SK-N-SH treated with all-trans-retinoic acid at 6 μM for 48 hours (cell line): ENCODE data around the gene LYRM9.

Source experiments
- ATAC-seq: fragments of 200-7000 bp; cut with Tn5 transposase; 3 replicates; pipeline ENCODE4 v1.9.1; 2020; ENCODE audit warnings: mild to moderate bottlenecking, moderate library complexity
- BACH2 ChIP-seq: fragments of 250-450 bp; sonication (Bioruptor Pico); IDR thresholded peaks from 2 replicates; pipeline ENCODE4 v1.9.0; 2021; ENCODE audit warnings: mild to moderate bottlenecking, borderline replicate concordance
- CSDC2 ChIP-seq: fragments of 250-450 bp; sonication (Bioruptor Pico); IDR thresholded peaks from 2 replicates; pipeline ENCODE4 v1.5.0; 2020; ENCODE audit warnings: mild to moderate bottlenecking, moderate library complexity
- ISL1 ChIP-seq: fragments of 250-450 bp; sonication (Bioruptor Pico); IDR thresholded peaks from 2 replicates; pipeline ENCODE4 v2.1.2; 2022; ENCODE audit warnings: mild to moderate bottlenecking, moderate library complexity
- OSR1 ChIP-seq: fragments of 250-450 bp; sonication (Bioruptor Pico); IDR thresholded peaks from 2 replicates; pipeline ENCODE4 v1.8.0; 2022; ENCODE audit warnings: moderate library complexity, mild to moderate bottlenecking, inconsistent platforms
- PPARA ChIP-seq: fragments of 250-450 bp; sonication (Bioruptor Pico); IDR thresholded peaks from 2 replicates; pipeline ENCODE4 v1.5.0; 2020; ENCODE audit warnings: mild to moderate bottlenecking, borderline replicate concordance
- SNAI2 ChIP-seq: fragments of 250-450 bp; sonication (Bioruptor Pico); IDR thresholded peaks from 2 replicates; pipeline ENCODE4 v1.5.0; 2020; ENCODE audit warnings: mild to moderate bottlenecking, moderate library complexity
- TCF4 ChIP-seq: fragments of 250-450 bp; sonication (Bioruptor Pico); IDR thresholded peaks from 2 replicates; pipeline ENCODE4 v1.8.0; 2021; ENCODE audit warnings: mild to moderate bottlenecking, moderate library complexity, borderline replicate concordance
- ZC3H10 ChIP-seq: fragments of 250-450 bp; sonication (Bioruptor Pico); IDR thresholded peaks from 2 replicates; pipeline ENCODE4 v1.5.1; 2021; ENCODE audit warnings: mild to moderate bottlenecking, moderate library complexity
- ZFP3 ChIP-seq: fragments of 250-450 bp; sonication (Bioruptor Pico); IDR thresholded peaks from 2 replicates; pipeline ENCODE4 v1.5.0; 2020; ENCODE audit warnings: mild to moderate bottlenecking, moderate library complexity
- ZFP30 ChIP-seq: fragments of 450-650 bp; formaldehyde crosslinking; IDR thresholded peaks from 2 replicates; pipeline ENCODE4 v1.5.0; 2022; ENCODE audit warnings: mild to moderate bottlenecking, moderate library complexity
- ZNF565 ChIP-seq: fragments of 450-650 bp; formaldehyde crosslinking; conservative IDR thresholded peaks from 2 replicates; pipeline ENCODE4 v1.5.0; 2020; ENCODE audit warnings: low read depth, mild to moderate bottlenecking, moderate library complexity
- ZNF8 ChIP-seq: fragments of 450-650 bp; formaldehyde crosslinking; IDR thresholded peaks from 2 replicates; pipeline ENCODE4 v1.5.0; 2020; ENCODE audit warnings: mild to moderate bottlenecking, moderate library complexity
- TF ChIP-seq, protein P1 (sequence below): fragments of 250-450 bp; sonication (Bioruptor Pico); IDR thresholded peaks from 2 replicates; pipeline ENCODE4 v1.5.0; 2020; ENCODE audit warnings: mild to moderate bottlenecking, moderate library complexity
- TF ChIP-seq, protein P2 (sequence below): fragments of 250-450 bp; sonication (Bioruptor Pico); IDR thresholded peaks from 2 replicates; pipeline ENCODE4 v1.8.0; 2020; ENCODE audit warnings: mild to moderate bottlenecking, moderate library complexity, borderline replicate concordance
- TF ChIP-seq, protein P3 (sequence below): fragments of 250-450 bp; sonication (Bioruptor Pico); IDR thresholded peaks from 2 replicates; pipeline ENCODE4 v1.5.1; 2021; ENCODE audit warnings: mild to moderate bottlenecking, moderate library complexity
- TF ChIP-seq, protein P4 (sequence below): fragments of 250-450 bp; sonication (Bioruptor Pico); IDR thresholded peaks from 2 replicates; pipeline ENCODE4 v1.8.0; 2021; ENCODE audit warnings: low read depth, mild to moderate bottlenecking, moderate library complexity, borderline replicate concordance
- TF ChIP-seq, protein P5 (sequence below): fragments of 250-450 bp; sonication (Bioruptor Pico); IDR thresholded peaks from 2 replicates; pipeline ENCODE4 v1.5.1; 2020; ENCODE audit warnings: low read depth, mild to moderate bottlenecking, moderate library complexity

The LYRM9 gene

DNA sequence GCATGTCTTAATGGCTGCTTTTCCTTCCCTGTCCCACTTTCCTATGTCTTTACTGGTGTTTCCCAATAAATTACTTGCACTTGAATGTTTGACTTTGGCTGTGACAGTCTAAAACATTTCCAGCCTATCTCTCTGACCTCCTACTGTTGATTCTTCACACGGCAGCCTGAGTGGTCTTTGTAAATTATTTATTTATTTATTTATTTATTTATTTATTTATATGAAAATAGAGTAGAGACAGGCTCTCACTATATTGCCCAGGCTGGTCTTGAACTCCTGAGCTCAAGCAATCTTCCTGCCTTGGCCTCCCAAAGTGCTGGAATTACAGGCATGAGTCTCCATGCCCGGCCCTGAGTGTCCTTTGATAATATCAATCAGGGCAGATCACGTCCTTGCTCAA lies 28.4 kb upstream of the LYRM9 start (continued):
- TF ChIP-seq, protein P1, sequence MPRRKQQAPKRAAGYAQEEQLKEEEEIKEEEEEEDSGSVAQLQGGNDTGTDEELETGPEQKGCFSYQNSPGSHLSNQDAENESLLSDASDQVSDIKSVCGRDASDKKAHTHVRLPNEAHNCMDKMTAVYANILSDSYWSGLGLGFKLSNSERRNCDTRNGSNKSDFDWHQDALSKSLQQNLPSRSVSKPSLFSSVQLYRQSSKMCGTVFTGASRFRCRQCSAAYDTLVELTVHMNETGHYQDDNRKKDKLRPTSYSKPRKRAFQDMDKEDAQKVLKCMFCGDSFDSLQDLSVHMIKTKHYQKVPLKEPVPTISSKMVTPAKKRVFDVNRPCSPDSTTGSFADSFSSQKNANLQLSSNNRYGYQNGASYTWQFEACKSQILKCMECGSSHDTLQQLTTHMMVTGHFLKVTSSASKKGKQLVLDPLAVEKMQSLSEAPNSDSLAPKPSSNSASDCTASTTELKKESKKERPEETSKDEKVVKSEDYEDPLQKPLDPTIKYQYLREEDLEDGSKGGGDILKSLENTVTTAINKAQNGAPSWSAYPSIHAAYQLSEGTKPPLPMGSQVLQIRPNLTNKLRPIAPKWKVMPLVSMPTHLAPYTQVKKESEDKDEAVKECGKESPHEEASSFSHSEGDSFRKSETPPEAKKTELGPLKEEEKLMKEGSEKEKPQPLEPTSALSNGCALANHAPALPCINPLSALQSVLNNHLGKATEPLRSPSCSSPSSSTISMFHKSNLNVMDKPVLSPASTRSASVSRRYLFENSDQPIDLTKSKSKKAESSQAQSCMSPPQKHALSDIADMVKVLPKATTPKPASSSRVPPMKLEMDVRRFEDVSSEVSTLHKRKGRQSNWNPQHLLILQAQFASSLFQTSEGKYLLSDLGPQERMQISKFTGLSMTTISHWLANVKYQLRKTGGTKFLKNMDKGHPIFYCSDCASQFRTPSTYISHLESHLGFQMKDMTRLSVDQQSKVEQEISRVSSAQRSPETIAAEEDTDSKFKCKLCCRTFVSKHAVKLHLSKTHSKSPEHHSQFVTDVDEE (CRISPR knock-in tag), result no peak
- no peak for TF ChIP-seq ZFP3 (CRISPR knock-in tag)
- no peak for TF ChIP-seq PPARA (CRISPR knock-in tag)
- TF ChIP-seq, all 23 proteins: peak for 0

DNA sequence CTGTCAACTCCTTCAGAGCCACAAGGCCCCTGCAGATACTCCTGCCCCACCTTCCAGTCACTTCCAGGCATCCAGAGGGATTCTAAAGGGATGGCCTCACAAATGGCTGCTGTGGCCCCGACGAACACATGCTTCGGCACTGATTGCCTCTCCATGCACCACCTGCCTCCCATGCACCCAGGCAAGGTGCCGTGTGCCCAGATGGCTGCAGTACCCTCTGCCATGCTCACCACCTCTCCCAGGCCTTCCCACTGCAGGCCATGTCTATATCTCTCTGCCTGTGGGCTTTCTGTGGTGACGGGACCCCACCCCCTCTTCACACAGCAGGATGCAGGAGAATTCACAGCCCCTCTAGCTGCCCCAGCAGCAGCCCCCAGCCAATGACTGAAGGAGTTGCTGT lies 27.9 kb upstream of the LYRM9 start:
- no peak for TF ChIP-seq ZNF565 (CRISPR knock-in tag)
- TF ChIP-seq ZNF8 (CRISPR knock-in tag), result no peak
- TF ChIP-seq, all 23 proteins: peak for 0
- ATAC-seq, result no peak

DNA sequence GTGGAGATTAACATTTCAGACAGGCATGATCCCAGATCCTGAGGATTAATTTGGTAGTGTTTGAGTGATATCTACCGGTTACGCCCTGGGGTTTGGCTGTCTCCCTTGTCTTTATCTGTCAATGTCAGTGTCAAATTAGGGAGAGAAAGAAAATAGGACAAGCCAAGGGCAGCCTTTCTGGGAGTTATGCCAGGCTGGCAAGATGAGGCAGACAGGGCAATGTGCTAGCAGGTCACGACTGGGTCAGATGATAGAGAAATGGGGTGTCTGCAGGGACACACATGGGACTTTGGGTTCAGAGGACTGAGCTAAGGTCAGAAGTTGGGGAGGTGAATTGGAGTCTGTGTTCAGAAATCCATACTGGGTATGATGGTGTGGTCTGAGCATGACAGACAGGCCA lies 27.4 kb upstream of the LYRM9 start:
- no peak for ATAC-seq
- TF ChIP-seq, protein P2, sequence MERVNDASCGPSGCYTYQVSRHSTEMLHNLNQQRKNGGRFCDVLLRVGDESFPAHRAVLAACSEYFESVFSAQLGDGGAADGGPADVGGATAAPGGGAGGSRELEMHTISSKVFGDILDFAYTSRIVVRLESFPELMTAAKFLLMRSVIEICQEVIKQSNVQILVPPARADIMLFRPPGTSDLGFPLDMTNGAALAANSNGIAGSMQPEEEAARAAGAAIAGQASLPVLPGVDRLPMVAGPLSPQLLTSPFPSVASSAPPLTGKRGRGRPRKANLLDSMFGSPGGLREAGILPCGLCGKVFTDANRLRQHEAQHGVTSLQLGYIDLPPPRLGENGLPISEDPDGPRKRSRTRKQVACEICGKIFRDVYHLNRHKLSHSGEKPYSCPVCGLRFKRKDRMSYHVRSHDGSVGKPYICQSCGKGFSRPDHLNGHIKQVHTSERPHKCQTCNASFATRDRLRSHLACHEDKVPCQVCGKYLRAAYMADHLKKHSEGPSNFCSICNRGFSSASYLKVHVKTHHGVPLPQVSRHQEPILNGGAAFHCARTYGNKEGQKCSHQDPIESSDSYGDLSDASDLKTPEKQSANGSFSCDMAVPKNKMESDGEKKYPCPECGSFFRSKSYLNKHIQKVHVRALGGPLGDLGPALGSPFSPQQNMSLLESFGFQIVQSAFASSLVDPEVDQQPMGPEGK (CRISPR knock-in tag), result no peak
- TF ChIP-seq TCF4 (CRISPR knock-in tag) (no peak), OSR1 (no peak), BACH2 (CRISPR knock-in tag) (no peak), PPARA (CRISPR knock-in tag) (no peak), CSDC2 (CRISPR knock-in tag) (no peak), SNAI2 (CRISPR knock-in tag) (no peak)
- TF ChIP-seq, protein P3, sequence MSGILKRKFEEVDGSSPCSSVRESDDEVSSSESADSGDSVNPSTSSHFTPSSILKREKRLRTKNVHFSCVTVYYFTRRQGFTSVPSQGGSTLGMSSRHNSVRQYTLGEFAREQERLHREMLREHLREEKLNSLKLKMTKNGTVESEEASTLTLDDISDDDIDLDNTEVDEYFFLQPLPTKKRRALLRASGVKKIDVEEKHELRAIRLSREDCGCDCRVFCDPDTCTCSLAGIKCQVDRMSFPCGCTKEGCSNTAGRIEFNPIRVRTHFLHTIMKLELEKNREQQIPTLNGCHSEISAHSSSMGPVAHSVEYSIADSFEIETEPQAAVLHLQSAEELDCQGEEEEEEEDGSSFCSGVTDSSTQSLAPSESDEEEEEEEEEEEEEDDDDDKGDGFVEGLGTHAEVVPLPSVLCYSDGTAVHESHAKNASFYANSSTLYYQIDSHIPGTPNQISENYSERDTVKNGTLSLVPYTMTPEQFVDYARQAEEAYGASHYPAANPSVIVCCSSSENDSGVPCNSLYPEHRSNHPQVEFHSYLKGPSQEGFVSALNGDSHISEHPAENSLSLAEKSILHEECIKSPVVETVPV (CRISPR knock-in tag), result no peak
- TF ChIP-seq, protein P4, sequence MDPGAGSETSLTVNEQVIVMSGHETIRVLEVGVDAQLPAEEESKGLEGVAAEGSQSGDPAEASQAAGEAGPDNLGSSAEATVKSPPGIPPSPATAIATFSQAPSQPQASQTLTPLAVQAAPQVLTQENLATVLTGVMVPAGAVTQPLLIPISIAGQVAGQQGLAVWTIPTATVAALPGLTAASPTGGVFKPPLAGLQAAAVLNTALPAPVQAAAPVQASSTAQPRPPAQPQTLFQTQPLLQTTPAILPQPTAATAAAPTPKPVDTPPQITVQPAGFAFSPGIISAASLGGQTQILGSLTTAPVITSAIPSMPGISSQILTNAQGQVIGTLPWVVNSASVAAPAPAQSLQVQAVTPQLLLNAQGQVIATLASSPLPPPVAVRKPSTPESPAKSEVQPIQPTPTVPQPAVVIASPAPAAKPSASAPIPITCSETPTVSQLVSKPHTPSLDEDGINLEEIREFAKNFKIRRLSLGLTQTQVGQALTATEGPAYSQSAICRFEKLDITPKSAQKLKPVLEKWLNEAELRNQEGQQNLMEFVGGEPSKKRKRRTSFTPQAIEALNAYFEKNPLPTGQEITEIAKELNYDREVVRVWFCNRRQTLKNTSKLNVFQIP (CRISPR knock-in tag), result no peak

DNA sequence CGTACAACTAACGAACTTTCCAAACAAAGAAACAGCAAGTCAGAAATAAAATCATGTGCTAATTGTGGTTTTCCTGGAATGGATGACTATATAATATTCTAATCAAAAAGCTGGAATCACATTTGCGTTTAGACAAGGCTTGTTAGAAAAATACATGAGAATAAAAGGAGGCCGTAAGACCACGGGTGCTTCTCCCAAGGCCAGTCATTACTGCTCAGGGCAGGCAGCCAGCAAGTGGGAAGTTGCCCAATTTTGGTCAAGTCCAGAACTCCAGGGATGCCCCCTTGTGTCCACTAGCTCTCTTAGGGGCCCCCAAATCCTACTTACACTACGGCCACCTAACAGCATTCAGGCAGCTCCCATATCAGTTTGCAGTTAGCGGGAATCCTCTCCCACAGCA lies 25.9 kb upstream of the LYRM9 start:
- TF ChIP-seq CSDC2 (CRISPR knock-in tag) (no peak), ISL1 (CRISPR knock-in tag) (no peak), SNAI2 (CRISPR knock-in tag) (no peak), ZC3H10 (no peak), ZFP30 (CRISPR knock-in tag) (no peak), ZNF8 (CRISPR knock-in tag) (no peak), BACH2 (CRISPR knock-in tag) (no peak)
- TF ChIP-seq, protein P2 (CRISPR knock-in tag), result no peak
- TF ChIP-seq, protein P3 (CRISPR knock-in tag), result no peak
- TF ChIP-seq, protein P5, sequence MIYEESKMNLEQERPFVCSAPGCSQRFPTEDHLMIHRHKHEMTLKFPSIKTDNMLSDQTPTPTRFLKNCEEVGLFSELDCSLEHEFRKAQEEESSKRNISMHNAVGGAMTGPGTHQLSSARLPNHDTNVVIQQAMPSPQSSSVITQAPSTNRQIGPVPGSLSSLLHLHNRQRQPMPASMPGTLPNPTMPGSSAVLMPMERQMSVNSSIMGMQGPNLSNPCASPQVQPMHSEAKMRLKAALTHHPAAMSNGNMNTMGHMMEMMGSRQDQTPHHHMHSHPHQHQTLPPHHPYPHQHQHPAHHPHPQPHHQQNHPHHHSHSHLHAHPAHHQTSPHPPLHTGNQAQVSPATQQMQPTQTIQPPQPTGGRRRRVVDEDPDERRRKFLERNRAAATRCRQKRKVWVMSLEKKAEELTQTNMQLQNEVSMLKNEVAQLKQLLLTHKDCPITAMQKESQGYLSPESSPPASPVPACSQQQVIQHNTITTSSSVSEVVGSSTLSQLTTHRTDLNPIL (CRISPR knock-in tag), result no peak
- ATAC-seq, result no peak
